ENCODE results near the gene KLK13. TPM values are rescaled to one million over a fixed set of nuclear protein-coding genes. Genes with fewer than 3 reads are reported as not detected.

The KLK13 gene
- total and polyA plus RNA-seq, 5 experiments from 2014 or later = not detected

DNA sequence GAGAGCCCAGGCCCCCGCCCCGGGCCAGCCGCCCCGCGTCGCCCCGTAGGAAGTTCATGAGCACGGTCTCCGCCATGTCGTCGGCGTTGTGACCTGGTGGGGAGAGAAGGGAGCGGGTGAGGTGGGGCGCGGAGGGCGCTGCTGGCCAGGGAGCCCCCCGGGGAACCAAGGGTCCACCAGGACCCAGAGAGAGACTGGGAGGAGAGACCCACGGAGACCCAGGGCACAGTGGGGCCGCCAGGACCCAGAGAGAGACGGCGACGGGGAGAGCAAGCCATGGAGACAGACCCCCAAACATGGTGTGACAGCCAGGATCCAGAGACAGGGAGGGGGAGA, 34.1 kb upstream of the KLK13 start:
- Mint-ChIP-seq H3K27me3 (no peaks in the 10 kb centered on the region), H3K4me1 (peaks cover 16 to 54% (median 40%) of the 10 kb centered on the region in 4 donors), H3K27ac (peak overlapping the region in 8 of 10 donors; percentile 35 to 92 (median 84)), H3K36me3 (peaks cover 0 to 57% (median 6%) of the 10 kb centered on the region in 3 donors), H3K9me3 (no peaks in the 10 kb centered on the region), H3K4me3 (peak overlapping the region in 9 of 10 donors; percentile 22 to 67 (median 55))
- POLR2A ChIA-PET = no interaction called here
- ATAC-seq (no peak), DNase-seq (no peak)

GRCh38 chr19:51098365-51099046, 33.6 kb upstream of the KLK13 start:
- peak overlapping the region in 4 of 10 donors; percentile 62 to 87 (median 79) for H3K27ac Mint-ChIP-seq
- POLR2A ChIA-PET = no interaction called here
- H3K36me3 Mint-ChIP-seq = peaks cover 0 to 53% (median 6%) of the 10 kb centered on the region in 3 donors
- peak overlapping the region in 7 of 10 donors; percentile 10 to 67 (median 55) for H3K4me3 Mint-ChIP-seq
- no peaks in the 10 kb centered on the region for H3K9me3 Mint-ChIP-seq
- H3K4me1 Mint-ChIP-seq = peaks cover 18 to 52% (median 41%) of the 10 kb centered on the region in 4 donors
- peak in 8 of 10 donors; percentile 24 to 76 (median 34) for DNase-seq
- no peaks in the 10 kb centered on the region for H3K27me3 Mint-ChIP-seq
- ATAC-seq = peak; percentile 63 to 93

GRCh38 chr19:51097796-51098195, 32.9 kb upstream of the KLK13 start:
- POLR2A ChIA-PET = no interaction called here
- no peaks in the 10 kb centered on the region for H3K9me3 Mint-ChIP-seq
- H3K36me3 Mint-ChIP-seq = peaks cover 0 to 46% (median 4%) of the 10 kb centered on the region in 3 donors
- ATAC-seq (no peak), DNase-seq (no peak)
- H3K4me1 Mint-ChIP-seq = peaks cover 18 to 50% (median 38%) of the 10 kb centered on the region in 4 donors
- no peaks in the 10 kb centered on the region for H3K27me3 Mint-ChIP-seq
- peak overlapping the region in 3 of 10 donors; percentile 4 to 73 (median 27) for H3K27ac Mint-ChIP-seq
- peak overlapping the region in 4 of 10 donors; percentile 15 to 38 (median 28) for H3K4me3 Mint-ChIP-seq

DNA sequence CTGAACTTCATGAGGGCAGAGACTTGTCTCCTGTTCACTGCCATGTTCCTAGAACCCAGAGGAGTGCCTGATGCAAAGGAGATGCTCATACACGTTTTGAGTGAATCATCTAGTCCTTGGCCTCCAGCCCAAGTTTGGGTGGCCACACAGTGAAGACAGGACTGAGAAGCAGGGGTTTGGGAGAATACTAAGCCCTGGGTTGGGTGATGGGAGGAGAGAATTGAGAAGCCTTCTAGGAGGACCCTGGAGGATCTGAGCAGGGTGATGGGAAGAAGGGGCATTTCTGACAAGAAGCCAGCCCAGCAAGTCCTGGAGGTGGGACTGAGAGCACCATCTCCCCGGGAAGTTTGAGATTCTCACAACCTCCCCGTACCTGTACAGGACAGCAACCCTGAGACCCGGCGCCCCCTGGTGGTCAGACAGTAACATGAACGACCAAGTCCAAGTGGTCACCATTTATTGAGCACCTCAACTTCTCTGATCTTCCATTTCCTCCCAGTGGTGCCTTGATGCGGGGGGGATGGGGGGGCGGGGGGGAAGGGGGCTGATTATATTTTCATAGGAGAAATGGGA, 32.4 kb upstream of the KLK13 start:
- H3K36me3 Mint-ChIP-seq = peaks cover 0 to 40% (median 4%) of the 10 kb centered on the region in 3 donors
- peak overlapping the region in 8 of 10 donors; percentile 4 to 85 (median 66) for H3K27ac Mint-ChIP-seq
- no peaks in the 10 kb centered on the region for H3K27me3 Mint-ChIP-seq
- POLR2A ChIA-PET = no interaction called here
- H3K4me3 Mint-ChIP-seq = peak overlapping the region in 7 of 10 donors; percentile 21 to 52 (median 36)
- DNase-seq = peak; percentile 27 to 79 (median 55)
- H3K9me3 Mint-ChIP-seq = no peaks in the 10 kb centered on the region
- ATAC-seq = peak; percentile 49 to 50
- peaks cover 21 to 45% (median 32%) of the 10 kb centered on the region in 4 donors for H3K4me1 Mint-ChIP-seq

- ATAC-seq = no peak
- POLR2A ChIA-PET = interaction anchor here (0.5 kb wide), 1 partner anchor 1255 kb away, joined by 5 read pairs; no protein-coding TSS in a partner anchor
- no peak for DNase-seq
- H3K27ac Mint-ChIP-seq = peak overlapping the region in 8 of 10 donors; percentile 1 to 85 (median 38)
- peaks cover 22 to 45% (median 31%) of the 10 kb centered on the region in 4 donors for H3K4me1 Mint-ChIP-seq
- H3K4me3 Mint-ChIP-seq = peak overlapping the region in 5 of 10 donors; percentile 20 to 52 (median 33)
- peaks cover 0 to 34% (median 4%) of the 10 kb centered on the region in 3 donors for H3K36me3 Mint-ChIP-seq
- no peaks in the 10 kb centered on the region for H3K9me3 Mint-ChIP-seq
- H3K27me3 Mint-ChIP-seq = no peaks in the 10 kb centered on the region
Measured at GRCh38 chr19:51096473-51097165, 31.7 kb upstream of the KLK13 start.

DNA sequence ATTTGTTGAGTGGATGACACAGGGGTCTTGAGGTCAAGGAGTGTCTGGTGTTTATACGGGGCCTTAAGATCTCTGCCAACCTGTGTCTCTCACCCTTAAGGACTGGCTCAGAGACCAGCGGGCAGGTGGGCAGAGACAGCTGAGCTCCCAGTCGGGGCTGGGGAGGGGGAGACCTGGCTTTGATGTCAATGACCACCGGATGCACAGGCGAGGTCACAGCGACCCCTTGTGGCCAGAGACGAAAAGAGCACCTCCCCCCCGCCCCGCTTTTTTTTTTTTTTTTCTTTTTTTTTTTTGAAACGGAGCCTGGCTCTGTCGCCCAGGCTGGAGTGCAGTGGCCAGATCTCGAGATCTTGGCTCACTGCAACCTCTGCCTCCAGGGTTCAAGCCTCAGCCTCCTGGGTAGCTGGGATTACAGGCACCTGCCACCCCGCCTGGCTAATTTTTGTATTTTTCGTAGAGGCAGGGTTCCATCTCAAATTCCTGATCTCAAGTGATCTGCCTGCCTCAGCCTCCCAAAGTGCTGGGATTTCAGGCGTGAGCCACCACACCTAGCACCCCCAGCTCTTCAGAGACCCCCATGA, 29.9 kb upstream of the KLK13 start:
- H3K9me3 Mint-ChIP-seq = no peaks in the 10 kb centered on the region
- DNase-seq = peak in 4 of 10 donors; percentile 28 to 42 (median 32)
- no peak for ATAC-seq
- POLR2A ChIA-PET = interaction anchor here (0.6 to 0.7 kb wide), 3 partner anchors 15 to 109 kb away, joined by 4 to 5 read pairs (median 4); no protein-coding TSS in a partner anchor
- no peaks in the 10 kb centered on the region for H3K27me3 Mint-ChIP-seq
- peaks cover 14 to 34% (median 26%) of the 10 kb centered on the region in 4 donors for H3K4me1 Mint-ChIP-seq
- H3K4me3 Mint-ChIP-seq = no peak overlapping the region
- peak overlapping the region in 2 of 10 donors; percentile 56 to 72 for H3K27ac Mint-ChIP-seq
- H3K36me3 Mint-ChIP-seq = peaks cover 0 to 16% (median 4%) of the 10 kb centered on the region in 3 donors

GRCh38 chr19:51093510-51094345, 28.8 kb upstream of the KLK13 start:
- no peaks in the 10 kb centered on the region for H3K27me3 Mint-ChIP-seq
- peaks cover 0 to 19% (median 0%) of the 10 kb centered on the region in 3 donors for H3K36me3 Mint-ChIP-seq
- POLR2A ChIA-PET = interaction anchor here (0.6 kb wide), 1 partner anchor 108 kb away, joined by 4 read pairs; no protein-coding TSS in a partner anchor
- no peak for DNase-seq
- peaks cover 11 to 25% (median 21%) of the 10 kb centered on the region in 4 donors for H3K4me1 Mint-ChIP-seq
- H3K9me3 Mint-ChIP-seq = no peaks in the 10 kb centered on the region
- ATAC-seq = no peak
- no peak overlapping the region for H3K4me3 Mint-ChIP-seq
- peak overlapping the region in 3 of 10 donors; percentile 56 to 72 (median 63) for H3K27ac Mint-ChIP-seq

- Mint-ChIP-seq H3K27me3 (no peaks in the 10 kb centered on the region), H3K4me1 (peaks cover 11 to 25% (median 21%) of the 10 kb centered on the region in 4 donors), H3K9me3 (no peaks in the 10 kb centered on the region), H3K27ac (peak overlapping the region in 2 of 10 donors; percentile 5 to 23), H3K4me3 (no peak overlapping the region), H3K36me3 (peaks cover 0 to 19% (median 0%) of the 10 kb centered on the region in 3 donors)
- no peak for DNase-seq
- POLR2A ChIA-PET = no interaction called here
- no peak for ATAC-seq
Measured at GRCh38 chr19:51093101-51093500, 28.2 kb upstream of the KLK13 start.

GRCh38 chr19:51091895-51092873, 27.3 kb upstream of the KLK13 start:
- Mint-ChIP-seq H3K4me1 (peaks cover 8 to 19% (median 16%) of the 10 kb centered on the region in 4 donors), H3K27me3 (no peaks in the 10 kb centered on the region), H3K4me3 (no peak overlapping the region), H3K36me3 (peaks cover 0 to 19% (median 0%) of the 10 kb centered on the region in 3 donors), H3K9me3 (no peaks in the 10 kb centered on the region), H3K27ac (peak overlapping the region in 3 of 10 donors; percentile 5 to 56 (median 23))
- ATAC-seq = no peak
- DNase-seq = no peak
- POLR2A ChIA-PET = no interaction called here

GRCh38 chr19:51091126-51091525, 26.2 kb upstream of the KLK13 start:
- H3K9me3 Mint-ChIP-seq = no peaks in the 10 kb centered on the region
- H3K27me3 Mint-ChIP-seq = no peaks in the 10 kb centered on the region
- POLR2A ChIA-PET = no interaction called here
- H3K4me3 Mint-ChIP-seq = no peak overlapping the region
- no peak for DNase-seq
- H3K4me1 Mint-ChIP-seq = peaks cover 0 to 14% (median 8%) of the 10 kb centered on the region in 4 donors
- H3K27ac Mint-ChIP-seq = peak overlapping the region in 1 of 10 donors; percentile 38
- no peak for ATAC-seq
- peaks cover 0 to 16% (median 0%) of the 10 kb centered on the region in 3 donors for H3K36me3 Mint-ChIP-seq

DNA sequence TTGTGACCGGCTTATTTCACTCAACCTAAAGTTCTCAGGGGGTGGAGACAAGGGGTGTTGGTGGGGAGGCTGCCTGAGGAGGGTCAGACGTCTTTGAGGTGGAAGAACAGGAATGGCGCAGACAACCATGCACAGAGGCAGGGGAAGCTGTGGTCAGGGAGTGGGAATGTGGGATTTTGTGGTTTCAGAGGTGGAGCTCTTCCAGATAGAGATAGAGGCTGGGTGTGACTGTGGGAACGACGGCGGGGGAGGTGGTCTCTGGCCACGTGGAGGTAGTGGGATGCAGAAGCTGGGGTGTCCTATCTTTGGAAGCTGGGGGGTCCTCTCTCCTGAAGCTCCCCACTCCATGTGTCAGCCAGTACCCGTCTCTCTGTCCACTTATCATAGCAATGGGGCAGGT, 25.6 kb upstream of the KLK13 start:
- Mint-ChIP-seq H3K4me3 (no peak overlapping the region), H3K36me3 (peaks cover 0 to 16% (median 0%) of the 10 kb centered on the region in 3 donors), H3K27me3 (no peaks in the 10 kb centered on the region), H3K9me3 (no peaks in the 10 kb centered on the region), H3K4me1 (peaks cover 0 to 14% (median 8%) of the 10 kb centered on the region in 4 donors), H3K27ac (peak overlapping the region in 2 of 10 donors; percentile 38 to 60)
- DNase-seq (no peak), ATAC-seq (no peak)
- POLR2A ChIA-PET = no interaction called here
